ENCODE measurements around the gene OTUD7B. TPM values are rescaled to one million over a fixed set of nuclear protein-coding genes. Genes with fewer than 3 reads are reported as not detected.

OTUD7B gene
- total and polyA plus RNA-seq, 9 of the 15 experiments (the other 6 are each of a cell fraction or from before 2014, with no cell fraction given), result 0.96 to 18.8 (median 7.4) TPM

DNA sequence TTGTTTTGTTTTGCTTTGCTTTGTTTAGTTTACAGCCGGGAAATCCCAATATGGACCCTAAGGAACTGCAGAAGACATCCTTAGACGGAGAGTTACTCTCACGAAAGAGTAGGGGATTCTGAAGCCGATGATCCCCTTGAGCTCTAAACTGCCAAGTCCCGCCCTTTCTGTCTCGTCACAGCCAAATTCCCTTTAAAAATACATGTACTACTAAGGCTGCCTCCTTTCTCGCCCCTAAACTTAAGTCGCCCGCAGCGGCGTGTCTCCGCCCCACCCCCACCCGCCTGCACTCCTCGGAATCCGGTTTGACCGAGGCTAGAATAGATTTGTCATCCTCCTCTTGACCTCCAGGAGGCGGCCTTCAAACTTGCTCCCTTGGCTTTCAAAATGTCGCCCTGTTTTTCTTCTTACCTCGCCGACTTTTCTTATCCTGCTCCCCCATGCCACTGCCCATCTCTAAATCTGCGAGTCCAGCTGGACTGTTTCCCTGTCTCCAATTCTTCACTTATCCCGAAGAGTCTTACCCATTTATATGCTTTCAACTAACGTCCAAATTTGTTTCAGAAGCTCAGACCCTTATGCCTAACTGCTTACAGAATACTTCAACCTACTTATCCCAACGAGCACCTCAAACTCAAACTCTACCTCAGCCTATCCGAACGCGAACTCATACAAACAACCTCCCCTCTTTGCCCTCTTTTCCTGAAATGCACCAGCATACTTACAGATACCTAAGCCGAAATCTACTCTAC lies 122.1 kb downstream of the OTUD7B start (continued):
- no peak for TF ChIP-seq ATF6 (CRISPR knock-in tag; IDR thresholded peaks at IDR 0.05)
- no peak for TF ChIP-seq PTTG1 (tag; IDR thresholded peaks at IDR 0.05; ENCODE audit: low read depth)
- TF ChIP-seq, protein P1, sequence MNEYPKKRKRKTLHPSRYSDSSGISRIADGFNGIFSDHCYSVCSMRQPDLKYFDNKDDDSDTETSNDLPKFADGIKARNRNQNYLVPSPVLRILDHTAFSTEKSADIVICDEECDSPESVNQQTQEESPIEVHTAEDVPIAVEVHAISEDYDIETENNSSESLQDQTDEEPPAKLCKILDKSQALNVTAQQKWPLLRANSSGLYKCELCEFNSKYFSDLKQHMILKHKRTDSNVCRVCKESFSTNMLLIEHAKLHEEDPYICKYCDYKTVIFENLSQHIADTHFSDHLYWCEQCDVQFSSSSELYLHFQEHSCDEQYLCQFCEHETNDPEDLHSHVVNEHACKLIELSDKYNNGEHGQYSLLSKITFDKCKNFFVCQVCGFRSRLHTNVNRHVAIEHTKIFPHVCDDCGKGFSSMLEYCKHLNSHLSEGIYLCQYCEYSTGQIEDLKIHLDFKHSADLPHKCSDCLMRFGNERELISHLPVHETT (CRISPR knock-in tag; conservative IDR thresholded peaks at IDR 0.05 in 1 of 2, IDR thresholded peaks at IDR 0.05 in 1 of 2), result peak in 1 of 2 experiments; percentile 88; a peak in 2 of 4 replicates
- TF ChIP-seq ZC3H8 (IDR thresholded peaks at IDR 0.05), result no peak
- no peak for TF ChIP-seq CHD1 (IDR thresholded peaks at IDR 0.05; ENCODE audit: low read length)
- TF ChIP-seq, protein P2, sequence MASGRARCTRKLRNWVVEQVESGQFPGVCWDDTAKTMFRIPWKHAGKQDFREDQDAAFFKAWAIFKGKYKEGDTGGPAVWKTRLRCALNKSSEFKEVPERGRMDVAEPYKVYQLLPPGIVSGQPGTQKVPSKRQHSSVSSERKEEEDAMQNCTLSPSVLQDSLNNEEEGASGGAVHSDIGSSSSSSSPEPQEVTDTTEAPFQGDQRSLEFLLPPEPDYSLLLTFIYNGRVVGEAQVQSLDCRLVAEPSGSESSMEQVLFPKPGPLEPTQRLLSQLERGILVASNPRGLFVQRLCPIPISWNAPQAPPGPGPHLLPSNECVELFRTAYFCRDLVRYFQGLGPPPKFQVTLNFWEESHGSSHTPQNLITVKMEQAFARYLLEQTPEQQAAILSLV (tag; IDR thresholded peaks at IDR 0.05), result no peak
- no peak for TF ChIP-seq NR4A1 (CRISPR knock-in tag; IDR thresholded peaks at IDR 0.05)
- TF ChIP-seq NR4A1 (tag; IDR thresholded peaks at IDR 0.05), result no peak
- peak; percentile 62; the same call in 1 of the 2 replicates for TF ChIP-seq CTBP1 (IDR thresholded peaks at IDR 0.05; ENCODE audit: borderline replicate concordance)
- no peak for TF ChIP-seq CCNT2 (IDR thresholded peaks at IDR 0.05; ENCODE audit: borderline replicate concordance, extremely low read depth, insufficient read length, low read depth, low read length)
- TF ChIP-seq FOXJ2 (tag; IDR thresholded peaks at IDR 0.05), result peak; percentile 66
- no peak for TF ChIP-seq ZNF174 (CRISPR knock-in tag; IDR thresholded peaks at IDR 0.05)
- no peak for TF ChIP-seq ZNF436 (CRISPR knock-in tag; IDR thresholded peaks at IDR 0.05)
- TF ChIP-seq CBX5 (IDR thresholded peaks at IDR 0.05; ENCODE audit: borderline replicate concordance, low read depth), result no peak
- TF ChIP-seq NBN (IDR thresholded peaks at IDR 0.05; ENCODE audit: low read depth), result no peak
- no peak for TF ChIP-seq GATAD2B (IDR thresholded peaks at IDR 0.05; ENCODE audit: borderline replicate concordance)
- peak; percentile 72 for TF ChIP-seq FOSL1 (tag; conservative IDR thresholded peaks at IDR 0.05)
- TF ChIP-seq NFE2 (IDR thresholded peaks at IDR 0.05; ENCODE audit: low read depth), result peak; percentile 43; the same call in 1 of the 2 replicates
- 0 out of 2 replicates have a peak, but pooled peaks have one; percentile 35 for TF ChIP-seq ETV5 (CRISPR knock-in tag; IDR thresholded peaks at IDR 0.05; ENCODE audit: low read depth)
- TF ChIP-seq ZNF41 (CRISPR knock-in tag; conservative IDR thresholded peaks at IDR 0.05), result no peak
- TF ChIP-seq MBD2 (IDR thresholded peaks at IDR 0.05; ENCODE audit: borderline replicate concordance, low read depth), result no peak
- TF ChIP-seq SAFB (IDR thresholded peaks at IDR 0.05; ENCODE audit: borderline replicate concordance, low read depth, low read length), result no peak
- peak; percentile 67 for TF ChIP-seq GABPA (tag; conservative IDR thresholded peaks at IDR 0.05; ENCODE audit: low read depth)
- peak; percentile 14 to 81; a peak in 2 of 4 replicates for TF ChIP-seq RCOR1 (IDR thresholded peaks at IDR 0.05; ENCODE audit: borderline replicate concordance in 1 of 2, low read depth in 2 of 2, low read length in 2 of 2)
- no peak for TF ChIP-seq RBM22 (IDR thresholded peaks at IDR 0.05; ENCODE audit: low read depth, low read length, poor library complexity, severe bottlenecking)

Measured in K562 (cell line).